C4-2B (cell line): ENCODE results near the gene PACSIN2.
"Not testable (repeated sequence)": the region's sequence is repeated elsewhere in the genome, so short reads cannot be mapped to it uniquely, and the experiment has no call there.

Experiments
- H3K27ac ChIP-seq: fragments of 450-650 bp; 2 replicates; pipeline ENCODE4 v1.5.1; 2017
- ZFX ChIP-seq: fragments of 450-650 bp; IDR thresholded peaks from 2 replicates; pipeline ENCODE4 v1.6.1; 2017
- TF ChIP-seq, protein P1 (sequence below): fragments of 450-650 bp; conservative IDR thresholded peaks from 2 replicates; pipeline ENCODE4 v1.5.1; 2017; ENCODE audit warnings: mild to moderate bottlenecking

The PACSIN2 gene

DNA sequence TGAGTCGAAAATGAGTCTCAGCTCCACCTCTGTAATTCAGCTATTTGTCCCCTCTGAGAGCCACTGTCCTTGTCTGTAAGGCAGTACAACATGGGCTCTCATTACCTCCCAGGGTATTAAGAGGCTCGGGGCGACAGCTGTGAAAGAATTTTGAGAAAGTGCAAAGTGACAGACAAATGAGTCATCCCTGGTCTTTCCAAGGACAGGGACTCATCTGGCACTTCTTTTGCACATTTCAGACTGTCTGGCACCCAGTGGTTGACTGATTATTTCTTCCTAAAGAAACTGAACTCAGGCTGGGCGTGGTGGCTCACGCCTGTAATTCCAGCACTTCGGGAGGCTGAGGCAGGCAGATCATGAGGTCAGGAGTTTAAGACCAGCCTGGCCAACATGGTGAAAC is 95.8 kb downstream of the PACSIN2 start:
- H3K27ac ChIP-seq, result no peak overlapping the region
- TF ChIP-seq, protein P1, sequence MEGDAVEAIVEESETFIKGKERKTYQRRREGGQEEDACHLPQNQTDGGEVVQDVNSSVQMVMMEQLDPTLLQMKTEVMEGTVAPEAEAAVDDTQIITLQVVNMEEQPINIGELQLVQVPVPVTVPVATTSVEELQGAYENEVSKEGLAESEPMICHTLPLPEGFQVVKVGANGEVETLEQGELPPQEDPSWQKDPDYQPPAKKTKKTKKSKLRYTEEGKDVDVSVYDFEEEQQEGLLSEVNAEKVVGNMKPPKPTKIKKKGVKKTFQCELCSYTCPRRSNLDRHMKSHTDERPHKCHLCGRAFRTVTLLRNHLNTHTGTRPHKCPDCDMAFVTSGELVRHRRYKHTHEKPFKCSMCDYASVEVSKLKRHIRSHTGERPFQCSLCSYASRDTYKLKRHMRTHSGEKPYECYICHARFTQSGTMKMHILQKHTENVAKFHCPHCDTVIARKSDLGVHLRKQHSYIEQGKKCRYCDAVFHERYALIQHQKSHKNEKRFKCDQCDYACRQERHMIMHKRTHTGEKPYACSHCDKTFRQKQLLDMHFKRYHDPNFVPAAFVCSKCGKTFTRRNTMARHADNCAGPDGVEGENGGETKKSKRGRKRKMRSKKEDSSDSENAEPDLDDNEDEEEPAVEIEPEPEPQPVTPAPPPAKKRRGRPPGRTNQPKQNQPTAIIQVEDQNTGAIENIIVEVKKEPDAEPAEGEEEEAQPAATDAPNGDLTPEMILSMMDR, result no peak
- no peak for TF ChIP-seq ZFX

DNA sequence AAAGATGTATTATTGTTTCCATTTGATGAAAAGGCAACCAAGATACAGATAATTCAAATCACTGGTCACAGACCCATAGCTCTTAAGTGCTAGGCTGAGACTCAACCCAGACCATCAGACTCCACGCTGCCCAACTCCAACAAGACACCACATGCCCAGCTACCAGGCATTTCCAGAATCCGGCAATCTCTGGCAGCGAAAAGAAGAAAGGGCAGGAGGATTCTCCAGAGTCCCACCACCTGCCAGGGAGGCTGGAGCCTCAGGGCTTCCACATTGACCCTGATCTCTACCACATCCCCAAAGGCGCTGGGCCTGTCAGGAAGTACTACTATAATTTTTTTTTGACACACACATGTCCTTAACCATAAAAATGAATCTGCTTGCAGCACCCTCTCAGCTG is 96.4 kb downstream of the PACSIN2 start:
- TF ChIP-seq, protein P1, result no peak
- no peak for TF ChIP-seq ZFX
- H3K27ac ChIP-seq, result no peak overlapping the region

DNA sequence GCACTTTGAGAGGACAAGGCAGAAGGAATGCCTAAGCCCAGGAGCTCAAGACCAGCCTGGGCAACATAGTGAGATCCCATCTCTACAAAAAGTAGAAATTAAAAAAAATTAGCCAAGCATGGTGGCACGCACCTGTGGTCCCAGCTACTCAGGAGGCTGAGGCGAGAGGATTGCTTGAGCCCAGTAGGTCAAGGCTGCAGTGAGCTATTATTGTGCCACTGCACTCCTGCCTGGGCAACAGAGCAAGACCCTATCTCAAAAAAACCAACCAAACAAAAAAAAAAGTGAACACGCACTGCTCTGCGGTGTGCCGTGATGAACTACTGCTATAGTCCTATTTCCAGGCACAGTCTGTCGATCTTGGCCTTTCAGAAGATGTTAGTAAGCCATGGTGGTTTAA is 97.6 kb downstream of the PACSIN2 start:
- H3K27ac ChIP-seq, result not testable (repeated sequence)

DNA sequence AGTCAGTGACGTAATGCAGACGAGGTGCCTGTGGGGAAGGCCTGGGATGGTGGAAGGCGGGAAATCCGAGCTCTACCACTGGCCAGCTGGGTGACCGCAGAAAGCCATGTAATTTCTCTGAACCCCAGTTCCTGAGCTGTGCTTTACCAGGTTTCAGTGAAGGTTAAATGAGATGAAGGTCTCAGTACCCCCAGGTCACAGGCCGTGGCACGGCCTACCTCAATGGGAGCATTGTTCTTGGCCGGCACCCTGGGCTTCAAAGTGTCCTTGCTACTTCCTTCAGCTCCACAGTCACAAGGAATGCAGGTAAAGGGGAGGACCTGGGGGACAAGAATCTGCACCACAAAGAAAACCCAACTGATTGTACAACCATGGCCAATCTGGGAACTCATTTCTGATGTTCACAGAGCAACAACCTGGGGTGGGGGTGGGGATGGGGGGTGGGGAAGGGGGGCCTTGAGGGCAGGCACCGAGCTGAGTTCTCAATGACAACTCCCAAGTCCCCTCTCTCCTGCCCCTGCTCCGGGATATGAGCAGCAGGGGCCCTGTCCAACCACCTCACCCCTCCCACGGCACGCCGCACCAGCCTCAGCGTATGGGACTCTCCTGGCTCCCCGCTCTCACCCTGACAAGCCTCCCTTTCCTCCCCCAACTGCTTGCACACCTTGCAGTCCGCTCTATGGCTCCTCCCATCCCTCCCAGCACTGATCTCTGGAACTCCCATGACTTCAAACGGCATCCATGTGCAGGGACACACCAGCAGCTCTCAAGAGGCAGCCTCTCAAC is 98.8 kb downstream of the PACSIN2 start:
- H3K27ac ChIP-seq, result no peak overlapping the region

DNA sequence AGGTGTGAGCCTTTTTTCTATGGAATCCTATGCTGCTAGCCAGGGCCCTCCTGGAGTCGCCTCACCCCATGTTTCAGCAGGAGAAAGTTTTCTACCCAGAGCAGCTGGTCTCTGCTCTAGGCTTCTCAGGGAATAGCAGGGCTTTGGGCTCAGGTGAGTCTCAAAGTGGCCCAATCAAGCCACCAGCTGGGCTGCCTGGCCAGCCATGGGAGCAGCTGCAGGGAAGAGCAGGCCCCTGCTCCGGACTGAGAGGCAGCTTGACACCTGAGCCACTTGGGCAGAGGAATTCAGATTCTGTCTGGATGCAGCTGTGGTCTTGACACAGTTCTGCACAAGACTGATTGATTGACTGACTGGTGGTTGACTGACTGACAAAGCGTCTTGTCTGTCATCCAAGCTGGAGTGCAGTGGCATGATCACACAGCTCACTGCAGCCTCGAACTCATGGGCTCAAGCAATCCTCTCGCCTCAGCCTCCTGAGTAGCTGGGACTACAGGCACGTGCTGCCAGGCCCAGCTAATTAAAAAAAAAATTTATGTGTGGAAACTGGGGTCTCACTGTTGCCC is 100.4 kb downstream of the PACSIN2 start:
- TF ChIP-seq, protein P1, result no peak
- no peak for TF ChIP-seq ZFX
- H3K27ac ChIP-seq, result no peak overlapping the region

More for the DNA sequence above, 98.8 kb downstream of the PACSIN2 start:
- TF ChIP-seq, protein P1, result no peak
- TF ChIP-seq ZFX, result no peak

DNA sequence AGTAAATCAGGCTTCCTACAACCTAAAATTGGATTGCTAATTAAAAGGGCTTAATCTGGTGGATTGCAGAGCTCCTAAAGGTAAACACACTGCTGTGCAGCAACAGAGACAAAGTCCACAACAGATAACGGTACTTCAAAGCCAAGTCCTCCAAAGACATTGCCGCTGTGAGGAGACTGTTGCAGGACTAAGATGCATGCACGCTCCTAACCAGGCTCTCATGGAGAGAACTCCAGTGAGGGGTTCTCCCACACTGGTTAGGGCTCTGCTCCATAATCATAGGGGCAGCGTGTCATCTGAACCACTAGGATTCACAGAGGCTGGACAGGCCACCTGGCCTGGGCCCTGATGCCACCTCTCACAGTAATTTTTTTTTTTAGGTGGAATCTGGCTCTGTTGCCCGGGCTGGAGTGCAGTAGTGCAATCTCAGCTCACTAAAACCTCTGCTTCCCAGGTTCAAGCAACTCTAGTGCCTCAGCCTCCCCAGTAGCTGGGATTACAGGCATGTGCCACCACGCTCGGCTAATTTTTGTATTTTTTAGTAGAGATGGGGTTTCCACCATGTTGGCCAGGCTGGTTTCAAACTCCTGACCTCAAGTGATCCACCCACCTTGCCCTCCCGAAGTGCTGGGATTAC is 101.0 kb downstream of the PACSIN2 start:
- no peak overlapping the region for H3K27ac ChIP-seq
- TF ChIP-seq ZFX, result no peak

GRCh38 chr22:42912059-42912458 is 102.9 kb downstream of the PACSIN2 start:
- TF ChIP-seq, protein P1, result no peak
- TF ChIP-seq ZFX, result no peak
- H3K27ac ChIP-seq, result no peak overlapping the region

- no peak for TF ChIP-seq ZFX
- TF ChIP-seq, protein P1, result no peak
Measured at GRCh38 chr22:42910221-42910942, 104.6 kb downstream of the PACSIN2 start.

More at GRCh38 chr22:42910221-42910942, 104.6 kb downstream of the PACSIN2 start:
- H3K27ac ChIP-seq, result no peak overlapping the region
